ENCODE measurements around the gene LIMK2. TPM values are rescaled to one million over a fixed set of nuclear protein-coding genes. Genes with fewer than 3 reads are reported as not detected.
"Not testable (repeated sequence)": the region's sequence is repeated elsewhere in the genome, so short reads cannot be mapped to it uniquely, and the experiment has no call there.

Gene LIMK2
- total RNA-seq, 1 donor from 2014 or later, result 7.3 TPM

DNA sequence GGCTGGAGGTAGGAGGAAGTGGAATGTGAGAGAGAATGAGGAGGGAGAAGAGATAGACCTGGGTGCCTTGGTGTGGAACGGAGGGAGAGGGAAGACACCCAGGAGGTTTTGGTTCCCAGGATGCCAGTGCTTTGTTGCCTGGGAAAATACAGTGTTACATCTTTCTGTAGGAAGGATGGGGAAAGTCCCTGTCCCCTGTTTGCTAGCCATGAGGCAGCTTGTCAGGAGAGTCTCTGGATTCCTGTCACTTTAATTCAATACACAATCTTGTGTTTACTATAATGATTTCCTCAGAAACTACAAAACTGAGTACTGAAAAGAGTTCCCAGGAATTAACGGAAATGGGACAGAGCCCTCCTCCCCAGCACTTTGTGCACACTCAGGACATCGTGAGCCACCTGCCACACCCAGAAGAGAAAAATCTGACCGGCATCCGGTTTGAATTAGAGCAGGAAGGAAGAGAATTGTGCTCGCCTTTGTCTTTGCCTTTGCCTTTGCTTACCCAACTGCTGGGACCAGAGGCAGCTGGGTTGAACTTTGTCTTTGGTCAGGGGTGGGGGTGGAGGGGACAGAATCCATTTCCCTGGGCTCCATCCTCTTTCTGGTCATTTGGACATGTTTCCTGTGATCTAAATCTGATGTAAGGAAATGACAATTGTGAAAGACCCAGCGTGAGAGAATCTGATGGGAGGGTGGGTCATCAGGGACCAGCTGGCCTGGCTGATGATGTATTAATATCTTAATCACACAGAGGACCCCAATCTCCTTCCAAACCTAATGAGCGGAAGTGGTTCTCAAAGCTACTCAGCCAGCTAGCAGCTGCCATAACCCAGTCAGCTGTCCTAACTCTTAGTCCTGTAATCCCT, 1.3 kb upstream of the LIMK2 start:
- DNase-seq (ENCODE audit: low spot score) (no peak), ATAC-seq (peak; percentile 32)

DNA sequence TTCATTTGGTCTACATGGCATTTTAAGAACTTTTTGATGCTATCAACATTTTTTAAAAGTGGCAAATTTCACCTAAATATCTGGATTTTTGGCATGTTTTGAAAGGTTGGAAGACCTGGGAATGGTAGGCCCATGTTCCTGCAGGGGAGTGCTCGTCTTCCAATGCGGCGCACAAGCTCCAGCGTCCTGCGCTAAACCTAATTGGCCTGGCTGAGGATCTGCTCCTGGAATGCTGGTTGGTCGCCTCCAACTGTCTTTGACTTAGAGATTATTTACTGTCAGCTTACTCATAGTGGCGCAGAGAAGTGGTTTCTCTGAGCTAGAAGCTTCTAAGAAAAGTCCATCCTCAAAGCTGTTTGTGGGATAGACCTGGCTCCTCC, 626 bp upstream of the LIMK2 start:
- no peak for DNase-seq (ENCODE audit: low spot score)
- ATAC-seq, result no peak

DNA sequence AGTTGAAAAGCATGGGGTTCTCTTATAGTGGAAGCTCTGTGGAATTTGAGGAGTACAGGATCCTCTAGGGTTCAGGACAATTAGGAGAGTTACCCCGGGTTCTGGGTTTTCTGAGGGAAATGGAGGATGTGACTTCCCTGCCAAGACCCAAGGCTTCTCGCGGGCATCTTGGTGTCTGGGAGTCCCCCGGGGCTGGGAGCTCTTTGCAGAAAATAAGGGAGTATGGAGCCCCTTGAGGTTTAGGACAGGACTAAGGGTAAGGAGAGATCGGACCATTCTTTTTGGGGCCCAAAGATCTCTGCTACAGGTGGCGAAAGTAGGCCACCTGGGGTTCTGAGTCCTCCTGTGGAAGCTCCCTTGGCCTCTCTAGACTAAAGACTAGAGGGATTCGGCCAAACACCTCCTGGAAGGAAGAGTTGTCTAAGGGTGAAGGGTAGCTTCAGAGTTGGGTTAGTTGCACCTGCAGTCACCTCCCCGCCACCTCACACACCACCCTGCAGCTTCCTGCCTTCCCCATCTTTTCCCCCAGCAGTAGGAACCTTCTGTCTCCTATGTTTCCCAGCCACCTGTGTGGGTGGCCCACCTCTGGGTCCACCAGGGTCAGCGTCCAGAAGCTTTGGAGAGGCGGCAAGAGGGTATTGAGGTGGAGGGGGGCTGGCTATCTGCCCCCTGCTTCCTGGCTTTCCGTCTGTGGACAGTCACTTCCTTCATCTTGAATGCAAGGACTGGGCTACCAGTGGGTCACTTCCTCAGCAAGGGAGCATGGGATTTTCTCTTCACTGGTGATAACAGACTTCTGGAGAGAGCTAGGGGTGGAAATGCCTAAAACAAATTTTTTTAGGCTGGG, 908 bp downstream of the LIMK2 start:
- DNase-seq (ENCODE audit: low spot score) (no peak), ATAC-seq (no peak)

DNA sequence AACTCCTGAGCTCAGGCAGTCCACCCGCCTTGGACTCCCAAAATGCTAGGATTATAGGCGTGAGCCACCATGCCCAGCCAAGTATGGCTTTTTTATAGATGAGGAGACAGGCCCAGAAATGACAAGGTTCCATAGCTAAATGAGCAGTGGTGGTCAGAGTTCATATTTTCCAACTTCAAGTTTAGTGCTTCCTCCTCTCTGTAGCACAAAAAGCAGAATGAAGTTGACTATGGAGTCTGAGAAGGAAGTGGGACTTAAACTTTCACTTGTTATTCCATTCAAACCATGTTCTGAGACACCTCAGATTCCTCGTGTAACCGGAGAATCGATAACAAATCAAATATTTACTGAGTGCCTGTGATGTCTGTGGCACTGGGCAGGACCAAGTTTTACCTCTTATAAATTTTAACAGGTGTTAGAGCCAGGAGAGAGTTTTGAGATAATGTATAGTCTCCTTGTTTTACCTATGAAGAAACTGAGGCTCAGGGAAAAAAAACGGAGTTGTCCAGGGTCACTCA, 3.0 kb downstream of the LIMK2 start:
- no peak for ATAC-seq
- DNase-seq (ENCODE audit: low spot score), result no peak

DNA sequence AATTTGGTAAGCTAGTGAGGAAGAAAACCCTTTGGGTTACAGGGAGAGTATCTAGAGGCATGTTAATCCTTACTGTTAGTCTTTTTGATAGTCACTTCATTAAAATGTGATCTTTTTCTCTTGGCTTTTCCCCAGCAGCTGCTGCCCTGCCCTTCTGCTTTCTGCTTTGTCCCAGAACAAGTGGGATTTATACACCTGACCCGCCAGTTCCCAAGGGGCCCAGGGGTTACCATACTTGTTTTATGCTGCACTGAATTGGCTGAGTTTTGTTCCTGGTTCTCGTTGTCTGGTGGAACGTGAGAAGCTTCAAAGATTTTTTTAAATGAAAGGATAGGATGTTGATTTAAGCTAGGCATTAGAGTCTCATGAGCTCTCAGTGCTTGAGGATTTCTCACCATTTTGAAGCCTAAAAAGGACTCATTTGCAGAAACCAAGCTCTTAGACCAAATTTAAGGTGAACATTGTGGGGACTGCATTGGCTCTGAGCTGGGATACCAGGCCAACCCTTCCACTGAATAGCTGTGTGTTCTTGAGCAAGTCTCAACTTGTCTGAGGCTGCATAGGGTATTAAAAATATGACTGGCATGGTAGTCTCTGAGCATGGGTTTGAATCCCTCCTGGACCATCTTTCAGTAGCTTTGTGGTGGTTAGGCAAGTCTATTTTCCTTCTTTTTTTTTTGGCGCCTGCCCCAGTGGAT, 6.6 kb downstream of the LIMK2 start:
- ATAC-seq (no peak), DNase-seq (ENCODE audit: low spot score) (no peak)

GRCh38 chr22:31221084-31221483, 9.0 kb downstream of the LIMK2 start:
- no peak for ATAC-seq

DNA sequence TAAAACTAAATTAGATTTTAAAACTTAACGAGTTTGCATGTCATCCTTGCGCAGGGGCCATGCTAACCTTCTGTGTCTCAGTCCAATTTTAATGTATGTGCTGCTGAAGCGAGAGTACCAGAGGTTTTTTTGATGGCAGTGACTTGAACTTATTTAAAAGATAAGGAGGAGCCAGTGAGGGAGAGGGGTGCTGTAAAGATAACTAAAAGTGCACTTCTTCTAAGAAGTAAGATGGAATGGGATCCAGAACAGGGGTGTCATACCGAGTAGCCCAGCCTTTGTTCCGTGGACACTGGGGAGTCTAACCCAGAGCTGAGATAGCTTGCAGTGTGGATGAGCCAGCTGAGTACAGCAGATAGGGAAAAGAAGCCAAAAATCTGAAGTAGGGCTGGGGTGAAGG, 10.6 kb downstream of the LIMK2 start:
- ATAC-seq (peak; percentile 34), DNase-seq (ENCODE audit: low spot score) (no peak)

More at GRCh38 chr22:31221084-31221483, 9.0 kb downstream of the LIMK2 start:
- DNase-seq (ENCODE audit: low spot score), result no peak

DNA sequence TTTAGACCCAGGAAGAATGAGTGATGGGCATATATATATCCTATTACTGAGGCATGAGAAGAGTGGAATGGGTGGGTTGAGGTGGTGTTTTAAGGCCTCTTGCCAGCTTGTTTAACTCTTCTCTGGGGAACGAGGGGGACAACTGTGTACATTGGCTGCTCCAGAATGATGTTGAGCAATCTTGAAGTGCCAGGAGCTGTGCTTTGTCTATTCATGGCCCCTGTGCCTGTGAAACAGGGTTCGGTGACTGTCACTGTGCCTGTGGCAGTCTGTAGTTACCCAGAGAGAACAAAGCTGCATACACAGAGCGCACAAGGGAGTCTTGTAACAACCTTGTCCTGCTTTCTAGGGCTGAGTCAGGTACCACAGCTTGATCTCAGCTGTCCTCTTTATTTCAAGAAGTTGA, 11.7 kb downstream of the LIMK2 start:
- DNase-seq (ENCODE audit: low spot score), result no peak
- peak; percentile 76 for ATAC-seq

DNA sequence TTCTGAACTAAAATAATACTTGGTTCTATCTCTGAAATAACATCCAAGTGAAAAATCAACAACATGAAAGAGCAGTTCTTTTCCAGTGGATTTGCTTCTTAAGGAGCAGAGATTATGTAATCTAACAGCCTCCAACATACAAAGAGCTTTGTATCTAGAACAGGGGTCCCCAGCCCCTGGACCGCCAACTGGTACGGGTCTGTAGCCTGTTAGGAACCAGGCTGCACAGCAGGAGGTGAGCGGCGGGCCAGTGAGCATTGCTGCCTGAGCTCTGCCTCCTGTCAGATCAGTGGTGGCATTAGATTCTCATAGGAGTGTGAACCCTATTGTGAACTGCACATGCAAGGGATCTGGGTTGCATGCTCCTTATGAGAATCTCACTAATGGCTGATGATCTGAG, 12.6 kb downstream of the LIMK2 start:
- not testable (repeated sequence) for DNase-seq (ENCODE audit: low spot score); ATAC-seq

GRCh38 chr22:31227186-31227585, 15.1 kb downstream of the LIMK2 start:
- DNase-seq (ENCODE audit: low spot score), result no peak
- ATAC-seq, result no peak

GRCh38 chr22:31229402-31230079, 17.4 kb downstream of the LIMK2 start:
- DNase-seq (ENCODE audit: low spot score), result peak; percentile 66

DNA sequence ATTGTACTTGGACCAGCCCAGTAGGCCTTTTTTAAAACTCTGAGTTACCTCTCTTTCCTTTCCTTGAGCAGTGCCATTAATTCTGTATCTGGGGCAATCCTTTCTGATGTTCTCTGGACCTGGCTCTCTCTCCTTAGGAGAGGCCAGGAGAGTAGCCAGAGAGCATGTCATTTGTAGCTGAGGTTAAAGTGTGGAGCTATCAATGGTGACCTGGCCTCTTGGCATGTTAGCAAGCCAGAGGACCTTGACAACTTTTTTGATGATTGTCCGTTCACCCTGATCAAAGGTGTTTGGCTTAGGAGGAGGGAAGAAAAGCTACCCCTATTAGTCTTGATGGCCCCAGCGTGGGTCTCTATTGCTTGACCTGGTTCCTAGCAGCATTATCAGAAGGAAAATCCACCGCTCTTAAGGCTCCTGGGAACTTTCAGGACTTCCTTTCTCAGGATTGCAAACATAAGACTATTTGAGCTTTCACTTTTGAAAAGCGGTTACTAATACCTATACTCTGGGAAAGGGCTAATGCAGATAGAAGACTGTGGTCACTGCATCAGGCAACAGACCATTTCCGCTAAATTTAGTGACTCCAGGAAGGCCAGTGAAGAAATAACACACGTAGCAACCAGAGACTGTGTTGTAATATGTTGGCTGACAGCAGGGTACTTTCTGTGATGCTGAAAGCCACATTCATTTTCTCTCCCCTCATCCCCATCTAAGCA, 18.2 kb downstream of the LIMK2 start:
- DNase-seq (ENCODE audit: low spot score), result no peak
- ATAC-seq, result peak; percentile 76

More at GRCh38 chr22:31229402-31230079, 17.4 kb downstream of the LIMK2 start:
- ATAC-seq, result peak; percentile 56

- peak; percentile 88 for ATAC-seq
- peak; percentile 61 for DNase-seq (ENCODE audit: low spot score)
Observed at GRCh38 chr22:31230871-31231621, 18.9 kb downstream of the LIMK2 start.

- no peak for ATAC-seq
- DNase-seq (ENCODE audit: low spot score), result no peak
Observed at GRCh38 chr22:31233001-31233400, 20.9 kb downstream of the LIMK2 start.

- DNase-seq (ENCODE audit: low spot score), result no peak
- ATAC-seq, result no peak
Observed at GRCh38 chr22:31235081-31235480, 23.0 kb downstream of the LIMK2 start.

DNA sequence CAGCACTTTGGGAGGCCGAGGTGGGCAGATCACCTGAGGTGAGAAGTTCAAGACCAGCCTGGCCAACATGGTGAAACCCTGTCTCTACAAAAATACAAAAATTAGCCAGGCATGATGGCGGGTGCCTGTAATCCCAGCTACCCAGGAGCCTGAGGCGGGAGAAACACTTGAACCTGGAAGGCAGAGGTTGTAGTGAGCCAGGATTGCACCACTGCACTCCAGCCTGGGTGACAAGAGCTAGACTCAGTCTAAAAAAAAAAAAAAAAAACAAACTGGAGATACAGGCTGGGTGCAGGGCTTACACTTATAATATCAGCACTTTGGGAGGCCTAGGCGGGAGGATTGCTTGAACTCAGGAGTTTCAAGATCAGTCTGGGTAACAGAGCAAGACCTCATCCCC, 23.9 kb downstream of the LIMK2 start:
- DNase-seq (ENCODE audit: low spot score); ATAC-seq: not testable (repeated sequence)

DNA sequence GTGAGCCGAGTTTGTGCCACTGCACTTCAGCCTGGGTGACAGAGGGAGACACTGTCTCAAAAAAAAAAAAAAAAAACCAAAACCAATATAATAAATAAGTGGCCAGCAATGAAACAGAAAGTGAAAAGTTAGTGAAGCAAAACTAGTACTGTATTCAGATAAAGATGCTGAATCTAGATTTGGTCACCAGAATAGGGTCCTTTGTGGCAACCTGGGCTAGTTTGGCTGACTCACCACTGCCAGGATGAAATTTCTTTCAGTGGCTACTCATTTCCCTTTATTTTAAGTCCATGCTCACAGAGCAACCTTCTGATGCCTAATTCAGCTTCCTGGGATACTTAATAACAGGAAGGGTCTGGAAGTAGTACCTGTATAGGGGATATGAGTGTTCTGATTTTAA, 26.0 kb downstream of the LIMK2 start:
- ATAC-seq (no peak), DNase-seq (ENCODE audit: low spot score) (no peak)

- no peak for ATAC-seq
Observed at GRCh38 chr22:31239771-31240370, 27.8 kb downstream of the LIMK2 start.

GRCh38 chr22:31241200-31241599, 29.1 kb downstream of the LIMK2 start:
- DNase-seq (ENCODE audit: low spot score) (no peak), ATAC-seq (peak; percentile 58)

More at GRCh38 chr22:31239771-31240370, 27.8 kb downstream of the LIMK2 start:
- DNase-seq (ENCODE audit: low spot score), result no peak
